AG04450 (cell line): ENCODE results near the gene CLSTN3. TPM values are rescaled to one million over a fixed set of nuclear protein-coding genes. Genes with fewer than 3 reads are reported as not detected.

Experiments used
- CTCF ChIA-PET: fragments of 300-600, 350-600 bp; formaldehyde crosslinking; extraction: SDS; loops from one replicate; lab custom pipeline; 2022; ENCODE audit warnings: antibody characterized with exemption, inconsistent platforms; lab: Charles Lee
- POLR2A ChIA-PET: fragments of 350-600 bp; formaldehyde crosslinking; extraction: SDS; loops from one replicate; lab custom pipeline; 2021; ENCODE audit warnings: antibody characterized with exemption, inconsistent platforms; lab: Yijun Ruan, JAX
- DNase-seq: peaks from one replicate; pipeline ENCODE4 v3.0.0-alpha.2; 2011; ENCODE audit warnings: low read depth, low spot score
- H3K27ac ChIP-seq: one replicate; pipeline ENCODE4 v1.5.1; 2012; ENCODE audit warnings: low read depth, low read length, control low read depth
- H3K27me3 ChIP-seq: one replicate; pipeline ENCODE4 v1.6.0; 2012; ENCODE audit warnings: low read length; ENCODE audit not compliant: control insufficient read depth, insufficient read depth
- H3K4me3 ChIP-seq: 2 replicates; pipeline ENCODE4 v1.5.1; 2011; ENCODE audit warnings: mild to moderate bottlenecking, low read depth, low read length, control low read depth
- H3K9me3 ChIP-seq: 2 replicates; pipeline ENCODE4 v1.5.1; 2012; ENCODE audit warnings: low read length; ENCODE audit not compliant: control insufficient read depth, insufficient read depth
- CTCF ChIP-seq: IDR thresholded peaks from 2 replicates; pipeline ENCODE4 v1.5.1; 2011; ENCODE audit warnings: low read depth, low read length, control low read depth, inconsistent platforms
- polyA plus RNA-seq: library from polyadenylated mRNA; depleted of rRNA; stranded (reverse); fragments of >200 nt; gene quantifications from 2 replicates; pipeline ENCODE4 v1.2.3, GENCODE V29; 2011

The CLSTN3 gene
- polyA plus RNA-seq, 1 experiment = 22.3 TPM

GRCh38 chr12:7110661-7111060, 19.5 kb upstream of the CLSTN3 start:
- no peak for TF ChIP-seq CTCF
- Histone ChIP-seq H3K27me3 (no peaks in the 10 kb centered on the region), H3K9me3 (peaks cover 2% of the 10 kb centered on the region), H3K27ac (no peak overlapping the region), H3K4me3 (no peak overlapping the region)
- POLR2A ChIA-PET = no interaction called here
- no peak for DNase-seq
- CTCF ChIA-PET = interaction anchor here (1.2 to 3.0 kb wide), 8 partner anchors 8 to 166 kb away, joined by 3 to 22 read pairs (median 6); partner anchors contain the start of gene C1S

- TF ChIP-seq CTCF = no peak
- ChIA-PET POLR2A (no interaction called here), CTCF (interaction anchor here (0.9 to 2.7 kb wide), 15 partner anchors 10 to 188 kb away, joined by 3 to 33 read pairs (median 6); partner anchors contain the start of genes C12orf57, C1S and RNU7-1)
- no peak overlapping the region for H3K4me3 ChIP-seq
- no peaks in the 10 kb centered on the region; the same call in 1 of the 2 replicates for H3K9me3 ChIP-seq
- H3K27me3 ChIP-seq = no peaks in the 10 kb centered on the region
- no peak for DNase-seq
- no peak overlapping the region for H3K27ac ChIP-seq
Observed at GRCh38 chr12:7112041-7112440, 18.1 kb upstream of the CLSTN3 start.

- ChIA-PET POLR2A (interaction anchor here (1.0 to 1.2 kb wide), 2 partner anchors 167 to 169 kb away, joined by 3 to 4 read pairs; no protein-coding TSS in a partner anchor), CTCF (interaction anchor here (0.6 to 2.7 kb wide), 29 partner anchors 9 to 326 kb away, joined by 3 to 33 read pairs (median 4); partner anchors contain the start of genes C1S and LPCAT3)
- peak; percentile 85 for TF ChIP-seq CTCF
- H3K4me3 ChIP-seq = no peak overlapping the region
- H3K27me3 ChIP-seq = no peaks in the 10 kb centered on the region
- DNase-seq = no peak
- H3K9me3 ChIP-seq = no peaks in the 10 kb centered on the region; the same call in 1 of the 2 replicates
- peak overlapping the region; percentile 21 for H3K27ac ChIP-seq
Observed at GRCh38 chr12:7113389-7113871, 16.7 kb upstream of the CLSTN3 start.

GRCh38 chr12:7114008-7114407, 16.2 kb upstream of the CLSTN3 start:
- POLR2A ChIA-PET = interaction anchor here (1.2 kb wide), 1 partner anchor 168 kb away, joined by 3 read pairs; no protein-coding TSS in a partner anchor
- no peak for TF ChIP-seq CTCF

GRCh38 chr12:7114851-7115250, 15.3 kb upstream of the CLSTN3 start:
- Histone ChIP-seq H3K27ac (no peak overlapping the region), H3K27me3 (no peaks in the 10 kb centered on the region), H3K9me3 (no peaks in the 10 kb centered on the region), H3K4me3 (no peak overlapping the region)
- no peak for TF ChIP-seq CTCF
- POLR2A ChIA-PET = no interaction called here
- CTCF ChIA-PET = interaction anchor here (2.7 kb wide), 1 partner anchor 55 kb away, joined by 33 read pairs; the partner anchor contains the start of gene C1S
- DNase-seq = no peak

More at GRCh38 chr12:7114008-7114407, 16.2 kb upstream of the CLSTN3 start:
- no peaks in the 10 kb centered on the region for H3K9me3 ChIP-seq
- H3K27me3 ChIP-seq = no peaks in the 10 kb centered on the region
- H3K27ac ChIP-seq = no peak overlapping the region
- DNase-seq = no peak
- H3K4me3 ChIP-seq = no peak overlapping the region
- CTCF ChIA-PET = interaction anchor here (0.6 to 2.7 kb wide), 24 partner anchors 9 to 242 kb away, joined by 3 to 33 read pairs (median 4); partner anchors contain the start of genes C1S and LPCAT3
